H1 (cell line): ENCODE measurements around the gene KIAA1671. TPM values are rescaled to one million over a fixed set of nuclear protein-coding genes. Genes with fewer than 3 reads are reported as not detected.

Experiments used
- CTCF ChIA-PET: fragments of 300-600 bp; sonication (Branson Sonifier 250); formaldehyde crosslinking; loops from one replicate; lab custom pipeline; 2021; ENCODE audit not compliant: partially characterized antibody; lab: Charles Lee
- POLR2A ChIA-PET: fragments of 300-600 bp; sonication (Branson Sonifier 250); formaldehyde crosslinking; loops from one replicate; lab custom pipeline; 2021; ENCODE audit warnings: inconsistent platforms; ENCODE audit not compliant: partially characterized antibody; lab: Charles Lee
- DNase-seq, 2 experiments: peaks; one replicate each; pipeline versions ENCODE4 v3.0.0 to v3.0.0-alpha.2; 2010 to 2022; ENCODE audit warnings: low spot score in 2 of 2, low read depth in 1 of 2, mixed read lengths in 1 of 2
- FAIRE-seq: peaks from 2 replicates; lab custom pipeline; 2011; peaks lifted over from hg19 to GRCh38; lab: Jason Lieb, UNC
- H2AFZ ChIP-seq: 2 replicates; pipeline ENCODE4 v1.8.1; 2012; ENCODE audit warnings: low read length, inconsistent platforms
- H2AK5ac ChIP-seq: 2 replicates; pipeline ENCODE4 v1.6.1; 2013; ENCODE audit warnings: low read depth, low read length
- H2BK120ac ChIP-seq: replicated peaks from 2 replicates; pipeline ENCODE3; 2013; ENCODE audit warnings: low read depth, low read length, inconsistent platforms
- H2BK12ac ChIP-seq: 2 replicates; pipeline ENCODE4 v1.6.1; 2013; ENCODE audit warnings: low read depth, low read length
- H2BK15ac ChIP-seq: 2 replicates; pipeline ENCODE4 v1.6.1; 2013; ENCODE audit warnings: low read length
- H2BK20ac ChIP-seq: 2 replicates; pipeline ENCODE4 v1.6.1; 2013; ENCODE audit warnings: low read length
- H2BK5ac ChIP-seq: 2 replicates; pipeline ENCODE4 v1.6.1; 2013; ENCODE audit warnings: low read depth, low read length
- H3K14ac ChIP-seq: 2 replicates; pipeline ENCODE4 v1.6.1; 2013; ENCODE audit warnings: inconsistent platforms; ENCODE audit not compliant: insufficient read length
- H3K18ac ChIP-seq: 2 replicates; pipeline ENCODE4 v1.6.1; 2013; ENCODE audit warnings: low read length; ENCODE audit errors: extremely low read depth
- H3K23ac ChIP-seq: 2 replicates; pipeline ENCODE4 v1.6.1; 2013; ENCODE audit warnings: inconsistent platforms; ENCODE audit not compliant: insufficient read length
- H3K23me2 ChIP-seq: 2 replicates; pipeline ENCODE4 v1.6.1; 2013; ENCODE audit warnings: low read depth, low read length
- H3K27ac ChIP-seq: 2 replicates; pipeline ENCODE4 v1.6.1; 2011; ENCODE audit warnings: low read depth, low read length, inconsistent platforms
- H3K27me3 ChIP-seq, 4 experiments: replicated peaks in 1 of 4; 1 replicate in 1 of 4; 2 replicates in 3 of 4; pipeline versions ENCODE4 v1.6.1 to v1.8.1; 2011 to 2013; ENCODE audit warnings: low read length in 3 of 4, mild to moderate bottlenecking in 3 of 4, inconsistent platforms in 2 of 4, mixed read lengths in 2 of 4, moderate library complexity in 1 of 4; ENCODE audit not compliant: control insufficient read depth in 3 of 4, insufficient read depth in 3 of 4; ENCODE audit errors: extremely low read depth in 1 of 4
- H3K36me3 ChIP-seq, 4 experiments: 2 replicates each; pipeline versions ENCODE4 v1.6.1 to v1.8.1; 2011 to 2013; ENCODE audit warnings: mild to moderate bottlenecking in 4 of 4, low read length in 3 of 4, moderate library complexity in 2 of 4, control low read depth in 1 of 4, inconsistent platforms in 1 of 4; ENCODE audit not compliant: insufficient read depth in 4 of 4, control insufficient read depth in 2 of 4
- H3K4ac ChIP-seq: replicated peaks from 2 replicates; pipeline ENCODE3; 2013; ENCODE audit warnings: low read length, low read depth, mixed read lengths, inconsistent platforms; ENCODE audit not compliant: insufficient read length
- H3K4me1 ChIP-seq, 4 experiments: replicated peaks in 1 of 4; 1 replicate in 1 of 4; 2 replicates in 3 of 4; pipeline versions ENCODE4 v1.6.1 to v1.8.1; 2011 to 2013; ENCODE audit warnings: low read length in 3 of 4, inconsistent platforms in 2 of 4, mixed read lengths in 1 of 4; ENCODE audit not compliant: insufficient read depth in 4 of 4, control insufficient read depth in 3 of 4
- H3K4me2 ChIP-seq, 2 experiments: 2 replicates each; pipeline versions ENCODE4 v1.6.1 to v1.8.1; 2011 to 2013; ENCODE audit warnings: low read depth in 2 of 2, low read length in 2 of 2, control low read depth in 1 of 2, inconsistent platforms in 1 of 2, mild to moderate bottlenecking in 1 of 2; ENCODE audit not compliant: insufficient read depth in 1 of 2
- H3K4me3 ChIP-seq, 4 experiments: fragments of 200-600, 300-600 bp in 1 of 4; sonication (generic), shearing (Covaris generic), sonication (Bioruptor Twin) in 1 of 4; 2 replicates each; pipeline versions ENCODE4 v1.5.1 to v1.8.1; 2011 to 2016; ENCODE audit warnings: low read length in 4 of 4, low read depth in 3 of 4, control low read depth in 2 of 4, inconsistent platforms in 2 of 4, mild to moderate bottlenecking in 2 of 4, mixed read lengths in 1 of 4, moderate library complexity in 1 of 4; ENCODE audit not compliant: insufficient read depth in 2 of 4; ENCODE audit errors: extremely low read depth in 1 of 4
- H3K56ac ChIP-seq: replicated peaks from 2 replicates; pipeline ENCODE3; 2013; ENCODE audit warnings: low read depth, mild to moderate bottlenecking, mixed read lengths, low read length, inconsistent platforms; ENCODE audit not compliant: insufficient read length
- H3K79me1 ChIP-seq: 2 replicates; pipeline ENCODE4 v1.6.1; 2013; ENCODE audit warnings: low read depth, low read length, control low read depth
- H3K79me2 ChIP-seq, 2 experiments: 2 replicates each; pipeline versions ENCODE4 v1.6.1 to v1.8.1; 2012 to 2013; ENCODE audit warnings: low read length in 2 of 2, mild to moderate bottlenecking in 2 of 2, inconsistent platforms in 1 of 2; ENCODE audit not compliant: insufficient read depth in 2 of 2, control insufficient read depth in 1 of 2
- H3K9ac ChIP-seq, 4 experiments: replicated peaks in 1 of 4; 1 replicate in 1 of 4; 2 replicates in 3 of 4; pipeline versions ENCODE4 v1.6.1 to v1.8.1; 2011 to 2013; ENCODE audit warnings: low read depth in 3 of 4, low read length in 3 of 4, control low read depth in 2 of 4, mild to moderate bottlenecking in 2 of 4, moderate library complexity in 2 of 4, inconsistent platforms in 1 of 4; ENCODE audit errors: extremely low read depth in 1 of 4
- H3K9me3 ChIP-seq, 2 experiments: 2 replicates each; pipeline versions ENCODE4 v1.6.1 to v1.8.1; 2012 to 2013; ENCODE audit warnings: mild to moderate bottlenecking in 2 of 2, moderate library complexity in 2 of 2, control low read depth in 1 of 2, inconsistent platforms in 1 of 2, low read depth in 1 of 2, low read length in 1 of 2, mixed read lengths in 1 of 2; ENCODE audit not compliant: insufficient read depth in 2 of 2
- H4K20me1 ChIP-seq, 2 experiments: replicated peaks in 1 of 2; 2 replicates each; pipeline versions ENCODE3 to v1.8.1; 2011 to 2013; ENCODE audit warnings: inconsistent platforms in 2 of 2, low read length in 2 of 2, mild to moderate bottlenecking in 1 of 2; ENCODE audit not compliant: insufficient read depth in 2 of 2, control insufficient read depth in 1 of 2
- H4K5ac ChIP-seq: 2 replicates; pipeline ENCODE4 v1.6.1; 2013; ENCODE audit warnings: low read length, low read depth, mixed read lengths, inconsistent platforms; ENCODE audit not compliant: insufficient read length
- H4K8ac ChIP-seq: 2 replicates; pipeline ENCODE4 v1.8.0; 2013; ENCODE audit warnings: mild to moderate bottlenecking, moderate library complexity, low read length, inconsistent platforms; ENCODE audit not compliant: insufficient read depth; ENCODE audit errors: extremely low read depth
- H4K91ac ChIP-seq: replicated peaks from 2 replicates; pipeline ENCODE3; 2013; ENCODE audit warnings: low read length, mixed read lengths, inconsistent platforms; ENCODE audit not compliant: insufficient read length
- CTBP2 ChIP-seq: IDR thresholded peaks from 2 replicates; pipeline ENCODE4 v1.7.0; 2011; ENCODE audit warnings: borderline replicate concordance, mild to moderate bottlenecking, moderate library complexity, mixed read lengths, low read length; ENCODE audit not compliant: insufficient read depth, insufficient read length
- KDM4A ChIP-seq: IDR thresholded peaks from one replicate; pipeline ENCODE4 v1.7.1; 2012; ENCODE audit warnings: low read depth, mild to moderate bottlenecking, moderate library complexity, low read length, inconsistent platforms; ENCODE audit not compliant: severe bottlenecking
- KDM5A ChIP-seq: fragments of 200-600 bp; IDR thresholded peaks from 2 replicates; pipeline ENCODE4 v1.7.1; 2012; ENCODE audit warnings: mild to moderate bottlenecking, low read length, inconsistent platforms, mixed read lengths
- RAD21 ChIP-seq, 2 experiments: IDR thresholded peaks in 1 of 2; conservative IDR thresholded peaks in 1 of 2; 2 replicates each; pipeline ENCODE4 v1.6.1; 2011; ENCODE audit warnings: low read depth in 2 of 2, low read length in 2 of 2, improper control_type of control experiment in 1 of 2, inconsistent platforms in 1 of 2, mild to moderate bottlenecking in 1 of 2, moderate library complexity in 1 of 2
- ZNF274 ChIP-seq: IDR thresholded peaks from 2 replicates; pipeline ENCODE4 v1.7.0; 2012; ENCODE audit warnings: low read length, borderline replicate concordance; ENCODE audit errors: extremely low read depth
- WGBS, 2 experiments: shearing (Covaris generic) in 1 of 2; methylation state at CpG; one replicate each; pipeline versions ENCODE4 v1.1.6 to v1.1.7; 2013 to 2015; ENCODE audit warnings: low lambda C conversion rate in 2 of 2, mixed read lengths in 2 of 2, inconsistent platforms in 1 of 2, low coverage in 1 of 2, missing lambda C conversion rate in 1 of 2; ENCODE audit not compliant: insufficient replicate concordance in 2 of 2, insufficient coverage in 1 of 2, insufficient read length in 1 of 2; ENCODE audit errors: extremely low coverage in 1 of 2, missing lambda C conversion rate in 1 of 2; 5-methylcytosine and 5-hydroxymethylcytosine counted together
- polyA plus RNA-seq, 7 experiments: library from polyadenylated mRNA; depleted of rRNA in 3 of 7; stranded (reverse) in 5 of 7; unstranded in 2 of 7; fragments of >200 nt in 5 of 7; fragments of 200-250 nt in 2 of 7; gene quantifications; 1 replicate in 5 of 7; 2 replicates in 1 of 7; 4 replicates in 1 of 7; pipeline versions ENCODE4 v1.2.1 to v1.2.3, GENCODE V29; 2011 to 2013; ENCODE audit warnings: missing spikeins in 2 of 7, mixed read lengths in 2 of 7
- total RNA-seq: library from RNA; stranded (reverse); fragmentation: NEBNext Ultra II Directional; extraction: Animal tissue kit (Norgen Biotek cat#: 25700); gene quantifications from 2 replicates; pipeline ENCODE4 v1.2.1, GENCODE V29; 2021
- TF ChIP-seq, protein P1 (sequence below), 3 experiments: IDR thresholded peaks; 1 replicate in 2 of 3; 2 replicates in 1 of 3; pipeline versions ENCODE4 v1.5.1 to v1.6.1; 2011; ENCODE audit warnings: low read length in 3 of 3, mild to moderate bottlenecking in 3 of 3, inconsistent platforms in 2 of 3, low read depth in 1 of 3, moderate library complexity in 1 of 3; ENCODE audit not compliant: insufficient read depth in 1 of 3; ENCODE audit errors: control extremely low read depth in 1 of 3
- TF ChIP-seq, protein P2 (sequence below): IDR thresholded peaks from 2 replicates; pipeline ENCODE4 v1.6.1; 2011; ENCODE audit warnings: low read depth, mild to moderate bottlenecking, low read length; ENCODE audit not compliant: insufficient read depth
- TF ChIP-seq, protein P3 (sequence below): IDR thresholded peaks from 2 replicates; pipeline ENCODE4 v1.6.1; 2011; ENCODE audit warnings: low read length, improper control_type of control experiment

Gene KIAA1671
- total and polyA plus RNA-seq, 2 of the 8 experiments (the other 6 are each of a cell fraction or from before 2014, with no cell fraction given), result 6.4 to 23.9 TPM

DNA sequence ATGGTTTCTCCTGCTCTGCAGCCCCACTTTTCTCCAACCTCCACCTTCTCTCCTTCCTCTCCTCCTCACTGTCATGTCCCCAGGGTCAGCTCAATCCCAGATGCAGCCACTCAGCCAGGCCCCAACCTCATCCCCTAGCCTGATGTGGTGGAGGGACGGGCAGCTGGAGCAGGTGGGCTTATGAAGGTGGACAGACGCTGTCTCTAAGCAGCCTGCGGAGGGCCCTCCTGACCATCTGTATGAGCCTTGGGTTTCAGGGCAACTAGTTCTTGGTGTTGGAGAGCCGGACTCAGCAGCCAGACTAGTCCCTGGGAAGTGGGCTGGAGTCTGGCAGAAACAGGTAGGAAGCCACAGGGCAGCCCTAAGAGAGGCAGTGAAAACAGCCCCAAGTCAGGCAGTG is 285.0 kb downstream of the KIAA1671 start:
- H3K36me3 ChIP-seq, result no peaks in the 10 kb centered on the region
- no peak overlapping the region for H2AFZ ChIP-seq
- no peak overlapping the region for H2AK5ac ChIP-seq
- H3K14ac ChIP-seq, result no peak overlapping the region
- H3K27me3 ChIP-seq, result no peaks in the 10 kb centered on the region
- no peaks in the 10 kb centered on the region for H3K79me2 ChIP-seq
- H3K79me1 ChIP-seq, result no peaks in the 10 kb centered on the region
- ChIA-PET POLR2A (interaction anchor here (0.9 to 1.3 kb wide), 2 partner anchors 46 to 97 kb away, joined by 3 read pairs; no protein-coding TSS in a partner anchor), CTCF (interaction anchor here (0.6 to 2.0 kb wide), 4 partner anchors 19 to 114 kb away, joined by 3 to 10 read pairs (median 4); no protein-coding TSS in a partner anchor)
- H3K4me1 ChIP-seq, result no peaks in the 10 kb centered on the region; a peak in 1 of 7 replicates
- H4K91ac ChIP-seq, result no peak overlapping the region
- H4K20me1 ChIP-seq, result no peaks in the 10 kb centered on the region
- H3K23me2 ChIP-seq, result no peaks in the 10 kb centered on the region
- DNase-seq (peak in 1 of 2 experiments; percentile 49), FAIRE-seq (no peak)
- H3K56ac ChIP-seq, result no peak overlapping the region
- no peak overlapping the region for H3K4me2 ChIP-seq
- no peak overlapping the region for H2BK120ac ChIP-seq
- no peak overlapping the region for H3K4ac ChIP-seq
- no peak overlapping the region for H4K5ac ChIP-seq
- no peak overlapping the region for H2BK5ac ChIP-seq
- H3K18ac ChIP-seq, result no peak overlapping the region
- no peak overlapping the region for H3K27ac ChIP-seq
- no peak overlapping the region for H3K23ac ChIP-seq
- H3K4me3 ChIP-seq, result no peak overlapping the region
- no peak overlapping the region for H2BK15ac ChIP-seq
- 82% methylated on average over 4 of the region's 4 CpGs; no CpG with 5 or more reads in 1 of the 2 experiments for WGBS, 2 experiments
- H2BK12ac ChIP-seq, result no peak overlapping the region
- H2BK20ac ChIP-seq, result no peak overlapping the region
- no peak overlapping the region for H3K9ac ChIP-seq
- no peaks in the 10 kb centered on the region for H3K9me3 ChIP-seq
- peak overlapping the region; percentile 8; the same call in 1 of the 2 replicates for H4K8ac ChIP-seq
- TF ChIP-seq, protein P1, sequence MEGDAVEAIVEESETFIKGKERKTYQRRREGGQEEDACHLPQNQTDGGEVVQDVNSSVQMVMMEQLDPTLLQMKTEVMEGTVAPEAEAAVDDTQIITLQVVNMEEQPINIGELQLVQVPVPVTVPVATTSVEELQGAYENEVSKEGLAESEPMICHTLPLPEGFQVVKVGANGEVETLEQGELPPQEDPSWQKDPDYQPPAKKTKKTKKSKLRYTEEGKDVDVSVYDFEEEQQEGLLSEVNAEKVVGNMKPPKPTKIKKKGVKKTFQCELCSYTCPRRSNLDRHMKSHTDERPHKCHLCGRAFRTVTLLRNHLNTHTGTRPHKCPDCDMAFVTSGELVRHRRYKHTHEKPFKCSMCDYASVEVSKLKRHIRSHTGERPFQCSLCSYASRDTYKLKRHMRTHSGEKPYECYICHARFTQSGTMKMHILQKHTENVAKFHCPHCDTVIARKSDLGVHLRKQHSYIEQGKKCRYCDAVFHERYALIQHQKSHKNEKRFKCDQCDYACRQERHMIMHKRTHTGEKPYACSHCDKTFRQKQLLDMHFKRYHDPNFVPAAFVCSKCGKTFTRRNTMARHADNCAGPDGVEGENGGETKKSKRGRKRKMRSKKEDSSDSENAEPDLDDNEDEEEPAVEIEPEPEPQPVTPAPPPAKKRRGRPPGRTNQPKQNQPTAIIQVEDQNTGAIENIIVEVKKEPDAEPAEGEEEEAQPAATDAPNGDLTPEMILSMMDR (IDR thresholded peaks at IDR 0.05; ENCODE audit: control extremely low read depth in 1 of 3, insufficient read depth in 1 of 3, low read depth in 1 of 3, low read length in 3 of 3), result peak; percentile 35 to 47 (median 43); a peak in 3 of 4 replicates
- TF ChIP-seq RAD21 (IDR thresholded peaks at IDR 0.05 in 1 of 2, conservative IDR thresholded peaks at IDR 0.05 in 1 of 2; ENCODE audit: low read depth in 2 of 2, low read length in 2 of 2) (peak; percentile 50 to 65), ZNF274 (no peak), KDM5A (no peak), KDM4A (no peak), CTBP2 (no peak)
- TF ChIP-seq, protein P2, sequence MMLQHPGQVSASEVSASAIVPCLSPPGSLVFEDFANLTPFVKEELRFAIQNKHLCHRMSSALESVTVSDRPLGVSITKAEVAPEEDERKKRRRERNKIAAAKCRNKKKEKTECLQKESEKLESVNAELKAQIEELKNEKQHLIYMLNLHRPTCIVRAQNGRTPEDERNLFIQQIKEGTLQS, result no peak
- TF ChIP-seq, protein P3, sequence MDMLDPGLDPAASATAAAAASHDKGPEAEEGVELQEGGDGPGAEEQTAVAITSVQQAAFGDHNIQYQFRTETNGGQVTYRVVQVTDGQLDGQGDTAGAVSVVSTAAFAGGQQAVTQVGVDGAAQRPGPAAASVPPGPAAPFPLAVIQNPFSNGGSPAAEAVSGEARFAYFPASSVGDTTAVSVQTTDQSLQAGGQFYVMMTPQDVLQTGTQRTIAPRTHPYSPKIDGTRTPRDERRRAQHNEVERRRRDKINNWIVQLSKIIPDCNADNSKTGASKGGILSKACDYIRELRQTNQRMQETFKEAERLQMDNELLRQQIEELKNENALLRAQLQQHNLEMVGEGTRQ, result no peak
